GM06990 (cell line): ENCODE results near the gene NAB2.
"Not testable (repeated sequence)": the region's sequence is repeated elsewhere in the genome, so short reads cannot be mapped to it uniquely, and the experiment has no call there.

Experiments
- DNase-seq: peaks from one replicate; pipeline ENCODE4 v3.0.0-alpha.2; 2011; ENCODE audit not compliant: insufficient read length; ENCODE audit errors: extremely low read depth
- H3K27me3 ChIP-seq: replicated peaks from 2 replicates; pipeline ENCODE4 v1.6.0; 2011; ENCODE audit warnings: low read length; ENCODE audit not compliant: control insufficient read depth, insufficient read depth
- H3K36me3 ChIP-seq: 2 replicates; pipeline ENCODE4 v1.5.1; 2011; ENCODE audit warnings: low read length; ENCODE audit not compliant: control insufficient read depth, insufficient read depth
- H3K4me3 ChIP-seq: replicated peaks from 2 replicates; pipeline ENCODE4 v1.5.1; 2011; ENCODE audit warnings: low read depth, mild to moderate bottlenecking, control low read depth, low read length
- TF ChIP-seq, protein P1 (sequence below): IDR thresholded peaks from 2 replicates; pipeline ENCODE4 v1.5.1; 2011; ENCODE audit warnings: low read length, control low read depth, mild to moderate bottlenecking, inconsistent platforms; ENCODE audit not compliant: insufficient read depth, poor library complexity, severe bottlenecking

Gene NAB2

DNA sequence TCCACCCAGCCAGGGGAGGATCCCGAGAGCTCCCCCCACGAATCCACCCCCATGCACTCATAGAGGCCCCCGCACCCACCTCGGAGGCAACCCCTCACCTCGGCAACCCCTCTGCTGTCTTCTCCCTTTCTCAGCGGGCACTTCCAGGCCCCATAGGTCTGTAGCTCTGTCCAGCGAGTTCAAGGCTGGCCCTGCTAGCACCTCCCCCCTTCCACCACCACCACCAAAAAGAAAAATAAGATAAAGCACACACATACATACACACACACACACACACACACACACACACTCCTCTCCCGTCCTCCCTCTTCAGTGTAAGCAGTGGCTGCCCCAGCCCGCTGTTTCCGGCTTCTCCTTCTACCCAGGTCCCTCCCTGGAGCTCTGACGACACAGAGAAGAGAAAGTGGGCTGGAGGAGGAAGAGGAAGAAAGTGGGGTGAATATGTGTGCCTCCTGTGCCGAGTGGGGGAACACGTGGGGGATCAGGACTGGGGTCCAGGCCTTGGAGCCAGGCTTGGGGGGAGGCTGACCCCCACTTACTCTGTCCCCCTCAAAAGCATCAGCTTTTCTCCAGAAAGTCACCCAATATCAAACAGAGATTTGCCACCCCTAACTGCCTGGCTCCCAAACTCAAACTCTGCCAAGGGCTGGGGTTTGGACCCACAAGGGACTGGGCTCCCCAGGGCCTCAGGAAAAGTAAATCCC lies 22.3 kb downstream of the NAB2 start, which contains the start of gene STAT6:
TSS of gene STAT6 (minus strand) at position 332 of the 704 bp plus-strand sequence. CDS start 3,084 bp downstream, outside the sequence.
- H3K4me3 ChIP-seq = peak within 1 kb of the TSS; percentile 74
- peaks cover 23% of the 10 kb centered on the region for H3K36me3 ChIP-seq
- TF ChIP-seq, protein P1, sequence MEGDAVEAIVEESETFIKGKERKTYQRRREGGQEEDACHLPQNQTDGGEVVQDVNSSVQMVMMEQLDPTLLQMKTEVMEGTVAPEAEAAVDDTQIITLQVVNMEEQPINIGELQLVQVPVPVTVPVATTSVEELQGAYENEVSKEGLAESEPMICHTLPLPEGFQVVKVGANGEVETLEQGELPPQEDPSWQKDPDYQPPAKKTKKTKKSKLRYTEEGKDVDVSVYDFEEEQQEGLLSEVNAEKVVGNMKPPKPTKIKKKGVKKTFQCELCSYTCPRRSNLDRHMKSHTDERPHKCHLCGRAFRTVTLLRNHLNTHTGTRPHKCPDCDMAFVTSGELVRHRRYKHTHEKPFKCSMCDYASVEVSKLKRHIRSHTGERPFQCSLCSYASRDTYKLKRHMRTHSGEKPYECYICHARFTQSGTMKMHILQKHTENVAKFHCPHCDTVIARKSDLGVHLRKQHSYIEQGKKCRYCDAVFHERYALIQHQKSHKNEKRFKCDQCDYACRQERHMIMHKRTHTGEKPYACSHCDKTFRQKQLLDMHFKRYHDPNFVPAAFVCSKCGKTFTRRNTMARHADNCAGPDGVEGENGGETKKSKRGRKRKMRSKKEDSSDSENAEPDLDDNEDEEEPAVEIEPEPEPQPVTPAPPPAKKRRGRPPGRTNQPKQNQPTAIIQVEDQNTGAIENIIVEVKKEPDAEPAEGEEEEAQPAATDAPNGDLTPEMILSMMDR = no peak
- DNase-seq = peak; percentile 80
- H3K27me3 ChIP-seq = no peaks in the 10 kb centered on the region

DNA sequence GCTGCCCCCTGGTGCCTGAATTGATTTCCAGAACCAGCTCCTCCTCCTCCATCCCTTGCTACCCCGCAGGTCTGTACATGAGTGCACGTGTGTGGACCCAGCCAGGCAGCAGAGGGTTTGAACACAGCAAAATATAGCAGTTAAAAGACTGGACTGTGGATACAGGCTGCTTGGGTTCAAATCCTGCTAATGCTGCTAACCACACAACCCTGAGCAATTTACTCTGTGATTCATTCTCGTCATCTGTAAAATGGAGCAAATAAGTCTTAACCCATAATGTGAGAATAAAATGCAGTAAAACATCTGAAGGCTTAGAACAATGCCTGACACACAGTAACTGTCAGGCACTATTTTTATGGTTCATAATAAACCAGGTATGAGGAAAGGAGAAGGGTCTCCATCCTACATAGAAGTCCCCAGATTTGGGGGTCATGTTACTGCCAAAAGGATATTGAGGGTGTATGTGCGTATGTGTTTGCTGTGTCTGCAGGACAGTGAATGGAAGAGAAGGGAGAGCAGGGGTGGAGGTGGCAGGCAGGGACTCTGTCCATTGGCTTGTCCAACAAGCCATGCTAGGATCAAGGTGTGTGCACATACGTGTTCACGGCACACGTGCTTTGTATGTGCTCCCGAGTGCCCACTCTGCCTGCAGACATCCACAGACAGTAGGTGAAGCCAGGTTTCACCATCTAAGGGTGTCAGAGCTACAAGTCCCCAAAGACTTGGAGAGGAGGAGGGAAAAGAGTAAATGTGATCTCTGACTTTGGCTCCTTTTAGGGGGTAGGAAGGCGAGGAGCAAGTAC lies 23.8 kb downstream of the NAB2 start:
- peak overlapping the region; percentile 74 for H3K4me3 ChIP-seq
- no peaks in the 10 kb centered on the region for H3K27me3 ChIP-seq
- TF ChIP-seq, protein P1 = peak; percentile 75
- peaks cover 8% of the 10 kb centered on the region for H3K36me3 ChIP-seq
- DNase-seq = no peak

DNA sequence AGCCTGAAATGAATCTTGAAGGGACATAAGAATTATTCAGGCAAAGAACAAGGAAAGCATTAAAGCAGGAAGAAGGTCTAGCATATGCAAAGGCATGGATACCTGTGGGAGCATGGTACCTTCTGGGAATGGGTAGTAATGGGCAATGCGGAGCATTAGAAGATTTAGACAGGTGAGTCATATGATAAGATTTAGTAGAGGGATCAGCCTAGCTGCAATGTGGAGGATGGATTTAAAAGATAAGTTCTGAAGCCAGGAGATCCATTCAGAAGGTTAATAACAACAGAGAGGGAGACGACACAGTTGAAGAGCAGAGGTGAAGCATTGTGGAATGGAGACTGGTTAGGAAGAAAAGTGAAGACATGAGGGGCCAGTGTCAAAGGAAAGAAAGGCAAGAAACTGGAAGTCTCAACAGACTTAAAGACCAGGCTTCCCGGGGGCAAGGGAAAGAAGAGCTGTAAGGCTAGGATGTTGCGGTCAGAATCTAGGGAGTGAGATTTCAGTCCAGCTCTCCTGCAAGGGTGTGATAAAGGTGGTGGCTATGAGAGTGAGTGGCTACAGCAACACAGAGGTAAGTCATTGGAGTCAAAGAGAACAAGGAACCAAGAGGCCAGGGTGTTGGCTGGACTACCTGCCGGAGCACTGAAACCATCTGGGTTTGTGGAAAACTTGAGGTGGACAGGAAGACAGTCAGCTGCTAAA lies 27.8 kb downstream of the NAB2 start:
- Histone ChIP-seq H3K4me3 (no peak overlapping the region), H3K36me3 (no peaks in the 10 kb centered on the region), H3K27me3 (no peaks in the 10 kb centered on the region)
- no peak for DNase-seq
- TF ChIP-seq, protein P1 = no peak

DNA sequence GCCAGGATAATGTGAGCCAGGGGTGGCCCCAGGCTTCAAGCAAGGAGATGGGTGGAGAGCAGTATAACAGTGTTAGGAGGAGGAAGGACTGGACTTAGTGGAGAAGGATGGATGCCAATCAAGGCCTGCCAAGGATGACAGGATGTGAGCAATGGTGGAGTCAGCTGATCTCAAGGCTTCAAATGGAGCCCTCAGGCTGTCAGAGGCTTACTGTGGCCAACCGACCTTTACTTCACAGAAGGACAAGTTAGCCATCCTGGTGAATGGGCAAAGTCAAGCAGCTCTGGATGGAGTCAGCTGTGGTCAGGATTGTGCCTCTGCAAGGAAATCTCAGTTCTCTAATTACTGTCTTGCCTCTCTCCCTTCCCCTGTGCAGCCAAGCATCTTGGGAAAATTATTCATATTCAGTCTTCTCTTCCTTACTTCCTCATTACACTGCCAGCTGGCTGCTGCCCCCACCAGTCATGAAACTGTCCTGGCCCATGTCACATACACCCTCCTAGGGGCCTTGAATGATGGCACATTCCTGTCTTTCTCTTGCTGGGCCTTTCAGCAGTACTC lies 29.9 kb downstream of the NAB2 start:
- TF ChIP-seq, protein P1 = no peak
- Histone ChIP-seq H3K4me3 (no peak overlapping the region), H3K27me3 (no peaks in the 10 kb centered on the region), H3K36me3 (no peaks in the 10 kb centered on the region)
- DNase-seq = no peak

DNA sequence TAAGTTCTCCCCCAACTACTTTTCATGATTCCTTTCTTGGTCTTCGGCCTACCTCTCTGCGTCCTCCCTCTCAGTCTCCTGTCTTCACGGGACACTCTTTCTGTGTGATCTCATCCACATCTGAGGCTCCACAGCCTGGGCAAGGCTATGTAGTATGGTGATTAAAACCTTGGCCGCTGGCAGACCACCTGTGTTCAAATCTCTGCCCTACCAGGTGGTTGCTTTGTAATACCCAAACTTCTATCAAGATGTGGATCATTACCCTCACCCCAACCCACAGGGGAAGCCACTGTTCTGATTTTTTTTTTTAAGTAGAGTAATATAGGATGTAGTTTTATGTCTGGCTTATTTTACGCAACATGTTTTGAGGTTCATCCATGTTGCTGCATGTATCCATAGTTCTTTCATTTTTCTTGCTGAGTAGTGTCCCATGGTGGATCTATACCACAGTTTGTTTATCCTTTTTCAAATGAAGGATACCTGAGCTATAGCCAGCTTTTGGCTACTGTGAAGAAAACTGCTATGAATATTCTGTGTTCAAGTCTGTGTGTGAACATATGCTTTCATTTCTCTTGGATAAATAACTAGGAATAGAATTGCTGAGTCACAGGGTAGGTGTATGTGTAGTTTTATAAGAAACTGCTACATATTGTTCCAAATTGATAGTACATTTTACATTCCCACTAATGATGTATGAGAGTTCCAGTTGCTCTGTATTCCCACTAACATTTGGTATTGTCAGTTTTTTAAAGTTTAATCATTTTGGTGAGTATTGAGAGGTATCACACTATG lies 30.6 kb downstream of the NAB2 start:
- TF ChIP-seq, protein P1 = no peak
- Histone ChIP-seq H3K36me3 (no peaks in the 10 kb centered on the region), H3K4me3 (no peak overlapping the region), H3K27me3 (no peaks in the 10 kb centered on the region)
- DNase-seq = no peak

DNA sequence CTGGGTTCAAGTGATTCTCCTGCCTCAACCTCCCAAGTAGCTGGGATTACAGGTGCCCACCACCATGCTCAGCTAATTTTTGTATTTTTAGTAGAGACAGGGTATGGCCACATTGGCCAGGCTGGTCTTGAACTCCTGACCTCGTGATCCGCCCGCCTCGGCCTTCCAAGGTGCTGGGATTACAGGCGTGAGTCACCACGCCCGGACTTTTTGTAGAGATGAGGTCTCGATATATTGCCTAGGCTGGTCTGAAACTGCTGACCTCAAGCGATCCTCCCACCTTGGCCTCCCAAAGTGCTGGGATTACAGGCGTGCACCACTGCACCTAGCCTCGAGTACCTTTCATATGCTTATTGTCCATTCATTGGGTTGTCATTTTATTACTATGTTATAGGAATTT lies 31.8 kb downstream of the NAB2 start:
- DNase-seq, H3K4me3 ChIP-seq: not testable (repeated sequence)

More for the DNA sequence above, 31.8 kb downstream of the NAB2 start:
- not testable (repeated sequence) for H3K27me3 ChIP-seq, H3K36me3 ChIP-seq
